Liver (tissue), 3 donors: Measurements from ENCODE around the gene CZIB.

Experiments
- CTCF ChIP-seq: fragments of 150-350 bp; IDR thresholded peaks from 2 replicates; pipeline ENCODE4 v1.5.1; 2017; ENCODE audit warnings: improper control_type of control experiment, low read depth, low read length; ENCODE audit not compliant: missing input control
- FOXA1 ChIP-seq: IDR thresholded peaks from 2 replicates; pipeline ENCODE4 v1.6.1; 2016; ENCODE audit warnings: antibody characterized with exemption
- FOXA2 ChIP-seq: IDR thresholded peaks from 2 replicates; pipeline ENCODE4 v1.6.1; 2016; ENCODE audit warnings: antibody characterized with exemption
- MAX ChIP-seq: IDR thresholded peaks from 2 replicates; pipeline ENCODE4 v1.6.1; 2016; ENCODE audit warnings: antibody characterized with exemption
- RAD21 ChIP-seq, 2 donors: IDR thresholded peaks; 2 replicates each; pipeline ENCODE4 v1.6.1; 2016; ENCODE audit warnings: antibody characterized with exemption in 2 of 2, mild to moderate bottlenecking in 2 of 2
- donor health status: healthy.
- donor health status: healthy.

- TF ChIP-seq CTCF: no peak
- no peak for TF ChIP-seq FOXA1
- TF ChIP-seq RAD21 (IDR thresholded peaks at IDR 0.05): no peak
- no peak for TF ChIP-seq MAX
- no peak for TF ChIP-seq FOXA2
These were observed 39.5 kb downstream of the CZIB start for GRCh38 chr1:53180951-53181350.
